Epithelial cell of proximal tubule (primary cell): ENCODE measurements around the gene NOX3. TPM values are rescaled to one million over a fixed set of nuclear protein-coding genes. Genes with fewer than 3 reads are reported as not detected.

Source experiments
- DNase-seq: peaks from one replicate; pipeline ENCODE4 v3.0.0-alpha.2; 2011; ENCODE audit warnings: low read depth
- H3K4me3 ChIP-seq: 2 replicates; pipeline ENCODE4 v1.5.1; 2011; ENCODE audit warnings: low read depth, mild to moderate bottlenecking, low read length
- CTCF ChIP-seq: conservative IDR thresholded peaks from 2 replicates; pipeline ENCODE4 v1.5.1; 2012; ENCODE audit warnings: low read depth, mild to moderate bottlenecking, low read length
- total RNA-seq: library from RNA; depleted of rRNA; stranded (reverse); fragments of >200 nt; gene quantifications from 2 replicates; pipeline ENCODE4 v1.2.3, GENCODE V29; 2015

The NOX3 gene
- total RNA-seq, 1 donor from 2014 or later, result not detected

DNA sequence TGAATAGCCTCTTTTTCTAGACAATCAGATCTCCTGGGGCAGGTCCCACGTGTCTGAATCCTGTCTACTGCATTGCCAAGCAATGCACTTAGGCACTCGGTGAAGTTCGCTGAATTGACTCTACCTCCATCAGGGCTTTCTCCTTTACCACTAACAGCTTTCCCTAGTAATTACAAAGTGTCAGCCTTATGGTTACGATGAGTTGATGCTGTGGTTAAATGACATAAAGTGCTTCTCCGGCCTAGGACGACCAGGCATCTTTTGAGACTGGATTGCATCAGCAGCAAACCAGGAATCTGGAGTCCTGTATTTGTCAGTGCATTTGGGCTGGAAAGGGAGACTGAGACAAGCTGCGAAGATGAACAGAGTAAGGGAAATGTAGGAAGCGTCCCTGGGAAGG lies 21.5 kb downstream of the NOX3 start:
- no peak for TF ChIP-seq CTCF
- DNase-seq, result no peak
- no peak overlapping the region for H3K4me3 ChIP-seq

DNA sequence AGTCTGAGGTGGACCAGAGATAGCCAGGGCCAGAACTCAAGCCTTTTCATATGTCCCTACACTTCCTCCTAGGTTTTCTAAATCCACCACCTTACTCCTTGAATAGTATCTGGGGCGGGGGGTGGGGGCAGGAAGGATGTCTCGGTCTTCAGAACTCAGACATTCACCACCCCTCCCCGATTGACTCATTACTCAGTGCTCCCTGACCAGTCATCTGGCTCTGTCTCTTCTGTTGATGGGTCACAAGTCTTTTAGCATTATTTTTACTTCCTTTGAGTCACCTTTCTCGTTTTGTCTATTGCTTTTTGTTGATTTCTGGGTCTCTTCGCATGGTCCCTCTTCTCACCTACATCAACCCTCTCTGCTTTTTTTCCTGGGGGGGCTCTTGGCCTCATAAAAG lies 23.3 kb downstream of the NOX3 start:
- no peak for TF ChIP-seq CTCF
- no peak for DNase-seq
- H3K4me3 ChIP-seq, result no peak overlapping the region

DNA sequence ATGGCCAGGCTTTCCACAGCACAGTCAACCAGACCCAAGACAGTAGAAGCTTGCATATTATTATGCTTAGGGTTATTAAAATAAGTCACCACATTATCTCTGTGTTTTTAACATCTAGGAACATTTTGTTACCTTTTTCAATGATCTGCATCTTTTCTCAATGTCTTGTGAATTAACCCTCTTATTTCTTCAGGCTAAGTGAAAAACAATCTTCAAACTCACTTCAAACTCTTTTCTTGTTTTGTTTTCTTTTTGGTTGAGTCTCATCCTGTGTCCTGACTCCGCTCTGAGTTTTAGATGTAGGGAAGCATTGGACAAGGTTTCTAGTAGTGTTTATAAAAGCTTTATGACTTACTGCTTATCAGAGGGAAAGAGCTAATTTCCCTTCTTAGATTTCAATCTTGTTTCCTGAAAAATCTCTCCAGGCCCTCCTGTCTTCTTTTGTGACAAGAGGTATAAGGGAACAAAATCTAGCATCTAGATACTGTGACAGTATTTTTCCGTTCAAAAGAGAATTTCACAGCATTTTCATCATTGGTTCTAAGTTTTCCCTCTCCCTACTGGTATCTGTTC lies 26.2 kb downstream of the NOX3 start:
- no peak overlapping the region for H3K4me3 ChIP-seq
- DNase-seq, result no peak

DNA sequence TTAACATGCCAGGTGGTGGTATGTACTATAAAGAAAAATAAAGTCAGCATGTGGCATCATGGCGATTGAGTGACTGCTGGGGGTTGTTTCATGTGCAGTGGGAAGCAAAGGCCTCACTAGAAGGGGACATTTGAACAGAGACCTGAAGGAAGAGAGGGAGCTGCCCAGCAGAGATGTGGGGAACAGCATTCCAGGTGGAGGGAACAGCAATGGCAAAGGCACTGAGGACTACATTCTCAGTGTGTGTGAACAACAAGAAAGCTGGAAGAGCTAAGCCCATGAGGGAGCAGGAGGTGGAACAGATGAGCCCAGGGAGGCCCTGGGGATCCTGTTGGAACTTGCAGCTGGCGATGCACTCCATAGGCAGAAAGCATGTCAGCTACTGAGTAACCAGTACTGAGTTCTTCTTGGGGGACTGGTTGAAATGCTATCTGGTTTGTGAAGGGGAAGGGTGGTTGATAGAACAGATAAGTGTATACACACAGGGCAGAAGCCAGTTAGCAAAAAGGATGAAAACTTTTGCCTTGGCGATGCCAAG lies 29.2 kb downstream of the NOX3 start:
- TF ChIP-seq CTCF, result no peak
- H3K4me3 ChIP-seq, result no peak overlapping the region
- no peak for DNase-seq

More for the DNA sequence above, 26.2 kb downstream of the NOX3 start:
- no peak for TF ChIP-seq CTCF

DNA sequence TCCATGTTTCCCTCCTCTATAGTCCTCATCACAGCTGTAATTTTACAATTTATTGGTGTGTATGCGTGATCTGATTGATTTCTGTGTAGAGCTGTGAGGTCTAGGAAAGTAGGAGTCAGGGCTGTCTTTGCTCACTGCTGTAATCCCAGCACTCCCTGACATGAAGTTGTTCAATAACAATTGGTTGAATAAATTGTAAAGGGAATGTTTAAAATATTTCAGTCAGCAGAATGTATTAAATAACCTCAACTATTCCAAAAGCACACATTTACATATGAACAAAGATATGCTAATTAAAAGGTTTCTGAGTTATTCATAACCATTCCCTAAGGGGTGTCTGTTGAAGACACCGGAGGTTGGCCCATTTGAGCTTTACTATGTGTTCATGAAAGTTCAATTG lies 31.5 kb downstream of the NOX3 start:
- no peak overlapping the region for H3K4me3 ChIP-seq
- no peak for TF ChIP-seq CTCF
- no peak for DNase-seq

DNA sequence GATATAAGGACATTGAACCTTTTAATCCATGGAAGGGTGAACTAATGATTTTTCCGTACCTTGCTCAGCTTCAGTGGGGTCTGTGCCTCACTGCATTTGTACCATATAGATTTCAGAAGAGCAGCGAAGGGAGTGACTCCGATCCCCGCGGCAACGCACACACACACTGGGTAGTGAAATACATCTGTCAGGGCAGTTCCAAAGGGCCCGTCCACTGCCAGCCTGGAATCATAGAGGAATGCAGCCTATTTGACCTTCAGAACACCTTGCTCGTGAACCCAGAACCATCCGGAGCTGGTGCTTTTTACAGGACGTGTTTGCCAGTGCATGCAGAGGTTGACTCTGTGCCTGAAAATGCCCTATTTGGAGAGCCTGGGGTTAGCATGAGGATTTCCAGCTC lies 33.0 kb downstream of the NOX3 start:
- no peak for DNase-seq
- TF ChIP-seq CTCF, result no peak
- no peak overlapping the region for H3K4me3 ChIP-seq

DNA sequence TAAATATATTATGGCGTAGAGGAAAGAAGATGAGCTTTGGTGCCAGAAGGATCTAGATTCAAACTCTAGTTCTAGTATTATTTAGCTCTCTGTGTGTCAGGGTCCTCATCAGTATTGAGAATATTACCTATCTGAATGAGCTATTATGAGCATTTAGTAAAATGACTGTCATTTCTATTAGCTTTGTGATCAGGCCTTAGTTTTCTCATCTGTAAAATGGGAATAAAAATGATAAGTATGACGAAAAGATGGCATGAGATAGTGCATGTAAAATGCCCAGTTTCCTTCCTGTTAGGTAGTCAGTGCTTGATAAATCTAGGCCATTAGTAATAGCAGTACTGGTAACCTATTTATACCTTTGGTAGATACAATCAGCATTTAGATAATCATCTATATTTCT lies 35.1 kb downstream of the NOX3 start:
- no peak overlapping the region for H3K4me3 ChIP-seq
- DNase-seq, result no peak

More for the DNA sequence above, 35.1 kb downstream of the NOX3 start:
- no peak for TF ChIP-seq CTCF
